ENCODE results near the gene NUP62. TPM values are rescaled to one million over a fixed set of nuclear protein-coding genes. Genes with fewer than 3 reads are reported as not detected.

The NUP62 gene
- total RNA-seq, 2 experiments from 2014 or later = 113 to 114 TPM

DNA sequence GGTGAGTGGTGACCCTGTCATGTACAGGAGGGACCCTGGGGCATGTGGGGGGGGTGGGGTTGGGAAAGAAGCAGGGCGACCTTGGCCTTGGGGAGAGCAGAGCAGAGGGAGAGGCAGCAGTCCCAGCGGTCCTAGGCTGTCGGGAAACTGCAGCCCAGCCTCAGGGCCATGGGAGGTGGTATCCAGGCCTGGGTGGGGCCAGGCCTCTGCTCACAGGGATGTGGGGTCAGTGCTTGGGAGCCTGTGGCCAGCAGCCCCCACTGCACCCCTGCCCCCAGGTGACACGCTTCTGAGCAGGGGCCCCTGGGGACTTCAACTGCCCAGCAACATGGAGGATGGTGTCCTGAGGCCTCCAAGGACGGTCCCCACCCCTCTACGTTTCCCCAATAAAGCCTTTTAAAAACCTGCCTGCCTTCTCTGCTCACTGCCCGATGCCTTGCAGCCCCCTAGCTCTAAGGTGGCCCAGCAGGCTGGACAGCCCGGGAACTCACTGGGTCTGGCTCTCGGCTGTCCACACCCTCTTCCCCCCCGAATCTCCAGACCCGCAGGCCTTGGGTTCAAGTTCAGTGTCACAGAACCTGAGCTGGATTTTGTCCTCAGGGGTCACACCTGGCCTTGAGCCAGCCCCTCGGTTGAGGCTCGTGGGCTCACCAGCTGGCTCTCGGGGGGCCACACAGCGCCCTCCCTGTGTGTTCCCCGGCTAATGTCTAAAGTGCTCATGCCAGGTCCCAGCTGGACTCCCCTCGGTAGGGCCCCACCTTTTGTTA, 68.8 kb downstream of the NUP62 start:
- DNase-seq = no peak

DNA sequence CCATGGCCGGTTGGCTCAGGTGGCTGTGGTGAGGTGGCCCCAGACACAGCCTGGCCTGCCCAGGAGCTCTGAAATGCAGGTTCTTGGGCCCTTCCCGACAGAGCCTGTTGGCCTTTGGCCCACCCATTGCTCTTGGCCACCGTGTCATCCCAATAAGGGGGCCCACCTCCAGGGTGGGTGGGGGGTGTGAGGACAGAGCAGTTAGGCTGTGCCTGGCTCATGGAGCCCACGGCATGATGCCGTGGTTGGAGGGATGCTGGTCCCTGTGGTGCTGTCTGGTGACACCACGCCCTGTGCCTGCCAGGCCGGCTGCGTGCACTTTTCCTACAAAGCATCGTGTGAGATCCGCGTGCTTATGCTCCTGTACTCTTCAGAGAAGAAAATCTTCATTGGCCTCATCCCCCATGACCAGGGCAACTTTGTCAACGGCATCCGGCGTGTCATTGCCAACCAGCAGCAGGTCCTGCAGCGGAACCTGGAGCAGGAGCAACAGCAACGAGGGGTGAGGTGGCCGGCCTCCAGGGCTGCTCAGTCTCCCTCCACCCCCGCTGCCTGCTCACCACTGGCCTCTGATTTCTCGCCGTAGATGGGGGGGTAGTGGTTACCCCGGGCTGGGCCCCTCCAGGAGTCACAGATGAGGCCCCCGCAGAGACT, 69.5 kb downstream of the NUP62 start:
- no peaks in the 10 kb centered on the region for H3K27me3 Mint-ChIP-seq
- peaks cover 11% of the 10 kb centered on the region for H3K4me1 Mint-ChIP-seq
- no peaks in the 10 kb centered on the region for H3K9me3 Mint-ChIP-seq
- no peak for DNase-seq
- ChIA-PET CTCF (no interaction called here), POLR2A (interaction anchor here (1.2 to 1.4 kb wide), 2 partner anchors 9 to 42 kb away, joined by 3 to 4 read pairs; partner anchors contain the start of genes MED25 and PTOV1)
- H3K4me3 Mint-ChIP-seq = no peak overlapping the region
- H3K27ac Mint-ChIP-seq = no peak overlapping the region
- H3K36me3 Mint-ChIP-seq (ENCODE audit: low read depth) = peaks cover 37% of the 10 kb centered on the region

More for the DNA sequence above, 68.8 kb downstream of the NUP62 start:
- peaks cover 42% of the 10 kb centered on the region for H3K36me3 Mint-ChIP-seq (ENCODE audit: low read depth)
- no peak overlapping the region for H3K27ac Mint-ChIP-seq
- ChIA-PET CTCF (no interaction called here), POLR2A (interaction anchor here (1.0 to 1.2 kb wide), 2 partner anchors 10 to 37 kb away, joined by 3 to 4 read pairs; partner anchors contain the start of genes IL4I1 and PTOV1)
- no peaks in the 10 kb centered on the region for H3K27me3 Mint-ChIP-seq
- peaks cover 18% of the 10 kb centered on the region for H3K4me1 Mint-ChIP-seq
- H3K9me3 Mint-ChIP-seq = no peaks in the 10 kb centered on the region
- H3K4me3 Mint-ChIP-seq = no peak overlapping the region

DNA sequence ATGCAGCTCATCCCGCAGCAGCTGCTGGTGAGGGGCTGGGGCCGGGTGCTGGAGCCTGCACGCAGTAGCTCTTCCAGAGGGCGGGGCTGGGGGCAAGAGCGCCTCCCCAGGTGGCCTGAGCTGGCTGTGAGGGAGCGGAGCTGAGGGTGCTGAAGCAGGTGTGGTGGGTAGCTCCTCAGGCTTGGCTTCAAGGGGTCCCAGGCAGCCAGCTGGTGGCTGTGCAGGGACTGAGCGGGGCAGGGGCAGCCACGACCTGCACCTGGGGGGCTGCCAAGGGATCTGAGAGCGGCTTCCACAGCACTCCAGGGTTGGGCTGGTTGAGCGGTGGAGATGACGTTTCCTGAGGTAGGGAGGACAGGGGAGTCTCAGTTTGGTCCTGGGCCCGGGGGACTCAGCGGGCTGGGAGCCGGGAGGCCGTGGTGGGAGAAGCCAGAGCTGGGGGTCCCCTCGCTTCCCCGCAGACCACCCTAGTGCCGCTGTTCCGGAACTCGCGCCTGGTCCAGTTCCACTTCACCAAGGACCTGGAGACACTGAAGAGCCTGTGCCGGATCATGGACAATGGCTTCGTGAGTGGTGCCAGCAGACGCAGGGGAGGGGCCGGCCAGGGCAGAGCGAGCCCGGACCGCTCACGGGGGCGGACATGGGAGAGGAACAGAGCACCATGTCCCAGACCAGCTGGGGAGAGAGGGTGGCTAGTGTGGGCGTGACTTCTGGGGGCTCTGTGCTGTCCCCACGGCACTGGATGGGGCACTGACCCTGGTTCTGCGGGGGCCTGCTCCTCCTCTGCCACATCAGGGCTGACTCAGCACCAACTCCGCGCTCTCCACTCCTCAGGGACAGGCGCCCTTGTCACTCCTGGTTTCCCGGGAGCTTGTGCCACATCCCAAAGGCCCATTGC, 71.0 kb downstream of the NUP62 start:
- CTCF ChIA-PET = interaction anchor here (1.1 kb wide), 1 partner anchor 10 kb away, joined by 3 read pairs; no protein-coding TSS in a partner anchor
- Mint-ChIP-seq H3K36me3 (ENCODE audit: low read depth) (peaks cover 23% of the 10 kb centered on the region), H3K27me3 (no peaks in the 10 kb centered on the region), H3K4me1 (peaks cover 6% of the 10 kb centered on the region), H3K27ac (no peak overlapping the region), H3K4me3 (no peak overlapping the region), H3K9me3 (no peaks in the 10 kb centered on the region)
- DNase-seq = no peak
- POLR2A ChIA-PET = interaction anchor here (1.3 to 1.4 kb wide), 3 partner anchors 8 to 40 kb away, joined by 4 to 6 read pairs (median 5); partner anchors contain the start of gene MED25

DNA sequence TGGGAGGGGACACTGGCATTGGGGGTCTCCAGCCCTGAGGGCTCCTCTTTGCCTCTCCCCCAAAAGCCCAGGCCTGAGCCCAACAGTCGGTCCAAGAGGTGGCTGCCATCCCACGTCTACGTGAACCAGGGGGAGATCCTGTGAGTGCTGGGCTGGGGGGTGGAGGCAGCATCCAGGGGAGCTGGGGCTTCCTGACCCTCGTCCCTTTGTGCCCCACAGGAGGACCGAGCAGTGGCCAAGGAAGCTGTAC, 71.5 kb downstream of the NUP62 start:
- H3K4me3 Mint-ChIP-seq = no peak overlapping the region
- ChIA-PET CTCF (no interaction called here), POLR2A (interaction anchor here (1.3 to 1.4 kb wide), 2 partner anchors 9 to 10 kb away, joined by 5 to 6 read pairs; no protein-coding TSS in a partner anchor)
- peaks cover 19% of the 10 kb centered on the region for H3K36me3 Mint-ChIP-seq (ENCODE audit: low read depth)
- H3K9me3 Mint-ChIP-seq = no peaks in the 10 kb centered on the region
- no peak overlapping the region for H3K27ac Mint-ChIP-seq
- H3K4me1 Mint-ChIP-seq = peaks cover 6% of the 10 kb centered on the region
- H3K27me3 Mint-ChIP-seq = peaks cover under 1% of the 10 kb centered on the region
- no peak for DNase-seq

DNA sequence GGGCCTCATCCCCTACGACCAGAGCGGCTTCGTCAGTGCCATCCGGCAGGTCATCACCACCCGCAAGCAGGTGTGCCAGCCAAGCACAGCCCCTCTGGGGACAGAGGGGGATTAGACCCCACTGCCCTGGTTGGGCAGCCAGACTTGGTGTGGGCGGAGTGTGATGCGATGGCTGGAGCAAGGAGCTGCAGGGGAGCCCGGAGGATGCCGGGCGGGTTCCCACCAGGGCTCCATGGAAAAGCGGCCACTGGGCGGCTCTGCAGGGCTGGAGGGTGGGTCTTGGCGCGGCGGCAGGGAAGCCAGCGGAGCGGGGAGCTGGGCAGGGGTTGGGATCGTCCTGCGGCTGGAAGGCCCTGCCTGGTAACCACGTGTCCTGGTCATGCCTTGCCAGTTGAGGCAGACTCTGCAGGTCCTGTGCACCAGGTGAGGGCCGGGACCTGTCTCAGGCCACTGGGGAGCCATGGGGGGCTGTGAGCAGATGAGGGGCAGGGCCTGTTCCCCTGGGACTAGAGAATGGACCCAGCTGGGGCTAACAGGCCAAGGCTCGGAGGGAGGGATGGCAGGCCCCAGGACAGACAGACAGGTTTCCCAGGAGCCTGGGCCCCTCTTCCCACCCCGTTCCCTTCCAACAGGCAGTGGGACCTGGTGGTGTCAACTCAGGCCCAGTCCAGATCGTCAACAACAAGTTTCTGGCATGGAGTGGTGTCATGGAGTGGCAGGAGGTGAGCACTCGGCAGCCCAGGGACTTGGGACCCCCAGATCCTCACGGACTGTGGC, 72.1 kb downstream of the NUP62 start:
- Mint-ChIP-seq H3K4me3 (no peak overlapping the region), H3K27me3 (peaks cover 5% of the 10 kb centered on the region), H3K27ac (no peak overlapping the region), H3K9me3 (no peaks in the 10 kb centered on the region), H3K4me1 (peaks cover 11% of the 10 kb centered on the region), H3K36me3 (ENCODE audit: low read depth) (peaks cover 19% of the 10 kb centered on the region)
- POLR2A ChIA-PET = interaction anchor here (1.3 to 1.4 kb wide), 2 partner anchors 10 to 11 kb away, joined by 5 to 6 read pairs; no protein-coding TSS in a partner anchor
- CTCF ChIA-PET = no interaction called here
- no peak for DNase-seq

Other genes with a start within 250 kb of the NUP62 start
- 1 to 10 TPM; 2.6 to 2.9 TPM for gene ADM5, start 239.9 kb downstream of the NUP62 start, total RNA-seq
- gene CPT1C, start 238.4 kb downstream of the NUP62 start, total RNA-seq = 1 to 10 TPM; 1.9 to 2.9 TPM
- under 1 TPM; 0.63 to 0.86 TPM for gene TSKS, start 166.2 kb downstream of the NUP62 start, total RNA-seq
- 10 to 100 TPM; 78.0 to 79.2 TPM for gene AP2A1, start 162.5 kb downstream of the NUP62 start, total RNA-seq
- 10 to 100 TPM; 13.7 to 13.9 TPM for gene FUZ, start 116.2 kb downstream of the NUP62 start, total RNA-seq
- 10 to 100 TPM; 65.3 to 67.9 TPM for gene MED25, start 111.2 kb downstream of the NUP62 start, total RNA-seq
- gene PTOV1, start 78.3 kb downstream of the NUP62 start, total RNA-seq = 10 to 100 TPM; 69.3 to 71.7 TPM
- 100 to 1,000 TPM; 121 to 129 TPM for gene PNKP, start 61.9 kb downstream of the NUP62 start, total RNA-seq
- gene AKT1S1, start 52.1 kb downstream of the NUP62 start, total RNA-seq = 10 to 100 TPM; 20.2 to 23.0 TPM
- 10 to 100 TPM; 42.3 to 47.6 TPM for gene TBC1D17, start 51.8 kb downstream of the NUP62 start, total RNA-seq
- 10 to 100 TPM; 25.7 to 26.4 TPM for gene IL4I1, start 32.6 kb downstream of the NUP62 start, total RNA-seq
- gene ATF5, start 299 bp downstream of the NUP62 start, total RNA-seq = 10 to 100 TPM; 19.6 to 20.0 TPM
- not detected for gene SIGLEC11, start 31.7 kb upstream of the NUP62 start, total RNA-seq
- gene VRK3, start 95.9 kb upstream of the NUP62 start, total RNA-seq = 10 to 100 TPM; 80.0 to 80.6 TPM
- 1 to 10 TPM; 8.0 to 8.1 TPM for gene ZNF473, start 96.5 kb upstream of the NUP62 start, total RNA-seq
- not detected for gene IZUMO2, start 233.8 kb upstream of the NUP62 start, total RNA-seq

All from activated CD4-positive, alpha-beta memory T cell treated with anti-CD3 and anti-CD28 coated beads, Interleukin-2, amount 10 ng/mL, durations not matched to agents 7 days and 5 days (primary cell).